Lower lobe of right lung (tissue), 2 donors: ENCODE data around the gene TIRAP. TPM values are rescaled to one million over a fixed set of nuclear protein-coding genes. Genes with fewer than 3 reads are reported as not detected.
A peak's percentile ranks its signal among the peaks of the same experiment; 100 is the strongest.

Experiments used
- ATAC-seq, 2 donors: fragments of 200-7000 bp; cut with Tn5 transposase; one replicate each; pipeline ENCODE4 v1.9.1; 2020 to 2022; ENCODE audit warnings: mild to moderate bottlenecking in 2 of 2, moderate library complexity in 2 of 2
- DNase-seq: peaks from one replicate; pipeline ENCODE4 v3.0.0-alpha.2; 2020
- H3K27ac ChIP-seq: fragments of 200-600 bp; one replicate; pipeline ENCODE4 v1.8.0; 2022
- H3K27me3 ChIP-seq: fragments of 200-600 bp; one replicate; pipeline ENCODE4 v1.8.0; 2022; ENCODE audit warnings: low read depth
- H3K36me3 ChIP-seq: fragments of 200-600 bp; one replicate; pipeline ENCODE4 v1.8.0; 2022; ENCODE audit warnings: mild to moderate bottlenecking
- H3K4me1 ChIP-seq: fragments of 200-600 bp; one replicate; pipeline ENCODE4 v1.8.0; 2022
- H3K4me3 ChIP-seq: fragments of 200-600 bp; one replicate; pipeline ENCODE4 v1.8.0; 2022; ENCODE audit warnings: mild to moderate bottlenecking
- H3K9me3 ChIP-seq: fragments of 200-600 bp; one replicate; pipeline ENCODE4 v1.8.0; 2022
- CTCF ChIP-seq: fragments of 200-600 bp; IDR thresholded peaks from one replicate; pipeline ENCODE4 v1.8.0; 2022; ENCODE audit warnings: antibody characterized with exemption, mild to moderate bottlenecking
- intact Hi-C: fragments of 100-400 bp; cut with DNase I; formaldehyde crosslinking; loops from one replicate; pipeline ENCODE4 v1.11.0; 2022
- total RNA-seq: library from RNA; stranded (reverse); fragmentation: NEBNext Ultra II Directional; extraction: Animal tissue kit (Norgen Biotek cat#: 25700); gene quantifications from one replicate; pipeline ENCODE4 v1.2.1, GENCODE V29; 2021
- donor health status: DM: no; HTN: yes; CAD: no; lungs with severe emphysema.

TIRAP gene
- total RNA-seq, 1 donor from 2014 or later: 15.2 TPM

- no peaks in the 10 kb centered on the region for H3K9me3 ChIP-seq
- peaks cover 50% of the 10 kb centered on the region for H3K36me3 ChIP-seq
- TF ChIP-seq CTCF: no peak
- peak overlapping the region; percentile 88 for H3K27ac ChIP-seq
- ATAC-seq (peak in 1 of 2 donors; percentile 1), DNase-seq (no peak)
- peak overlapping the region; percentile 86 for H3K4me3 ChIP-seq
- peaks cover 22% of the 10 kb centered on the region for H3K4me1 ChIP-seq
- intact Hi-C loops: no loop called here
- no peaks in the 10 kb centered on the region for H3K27me3 ChIP-seq
Measured at GRCh38 chr11:126267650-126268049, 15.2 kb upstream of the TIRAP start.

GRCh38 chr11:126268361-126268707, 14.6 kb upstream of the TIRAP start:
- H3K27me3 ChIP-seq: no peaks in the 10 kb centered on the region
- no peak for DNase-seq
- H3K4me1 ChIP-seq: peaks cover 22% of the 10 kb centered on the region
- TF ChIP-seq CTCF: no peak
- H3K36me3 ChIP-seq: peaks cover 45% of the 10 kb centered on the region
- no peaks in the 10 kb centered on the region for H3K9me3 ChIP-seq
- intact Hi-C loops: no loop called here
- H3K27ac ChIP-seq: peak overlapping the region; percentile 88
- peak overlapping the region; percentile 86 for H3K4me3 ChIP-seq
- ATAC-seq: peak; percentile 25 to 54

GRCh38 chr11:126268708-126269579, 13.9 kb upstream of the TIRAP start, which contains the start of the genes FOXRED1 and SRPRA:
FOXRED1 (plus strand) TSS chr11:126269154; CDS start chr11:126269207, 53 bp downstream.
SRPRA (minus strand) TSS chr11:126268895; CDS start chr11:126268804, 91 bp downstream.
- peak within 1 kb of the TSS; percentile 88 for H3K27ac ChIP-seq
- no peak for TF ChIP-seq CTCF
- H3K27me3 ChIP-seq: no peaks in the 10 kb centered on the region
- intact Hi-C loops: no loop called here
- H3K4me3 ChIP-seq: peak within 1 kb of the TSS; percentile 86
- ATAC-seq (peak; percentile 99 to 100), DNase-seq (peak; percentile 100)
- H3K9me3 ChIP-seq: no peaks in the 10 kb centered on the region
- peaks cover 22% of the 10 kb centered on the region for H3K4me1 ChIP-seq
- H3K36me3 ChIP-seq: peaks cover 45% of the 10 kb centered on the region

GRCh38 chr11:126277322-126277721, 5.6 kb upstream of the TIRAP start:
- H3K27ac ChIP-seq: no peak overlapping the region
- no peak for TF ChIP-seq CTCF
- DNase-seq: no peak
- no peaks in the 10 kb centered on the region for H3K27me3 ChIP-seq
- no peak overlapping the region for H3K4me3 ChIP-seq
- intact Hi-C loops: no loop called here
- peaks cover 25% of the 10 kb centered on the region for H3K4me1 ChIP-seq
- H3K9me3 ChIP-seq: no peaks in the 10 kb centered on the region
- peaks cover 50% of the 10 kb centered on the region for H3K36me3 ChIP-seq
- no peak for ATAC-seq

GRCh38 chr11:126277780-126278179, 5.1 kb upstream of the TIRAP start:
- H3K4me3 ChIP-seq: no peak overlapping the region
- TF ChIP-seq CTCF: no peak
- peaks cover 28% of the 10 kb centered on the region for H3K4me1 ChIP-seq
- H3K27me3 ChIP-seq: no peaks in the 10 kb centered on the region
- ATAC-seq: no peak
- no peaks in the 10 kb centered on the region for H3K9me3 ChIP-seq
- DNase-seq: no peak
- intact Hi-C loops: no loop called here
- H3K36me3 ChIP-seq: peaks cover 50% of the 10 kb centered on the region
- H3K27ac ChIP-seq: no peak overlapping the region
